IPS-18c (cell line): ENCODE data around the gene GLIS1.
"Not testable (repeated sequence)": the region's sequence is repeated elsewhere in the genome, so short reads cannot be mapped to it uniquely, and the experiment has no call there.

ENCODE experiments used
- H3K4me3 ChIP-seq: 2 replicates; pipeline ENCODE4 v1.7.0; 2013; ENCODE audit warnings: low read depth, mild to moderate bottlenecking, low read length, moderate library complexity; ENCODE audit not compliant: insufficient read depth
- H3K9me3 ChIP-seq: one replicate; pipeline ENCODE4 v1.6.1; 2013; ENCODE audit warnings: mild to moderate bottlenecking, low read length, moderate library complexity; ENCODE audit not compliant: control insufficient read depth, insufficient read depth

Gene GLIS1

GRCh38 chr1:53656747-53657530 lies 82.0 kb downstream of the GLIS1 start:
- H3K9me3 ChIP-seq, result no peaks in the 10 kb centered on the region
- no peak overlapping the region for H3K4me3 ChIP-seq

GRCh38 chr1:53655931-53656746 lies 82.8 kb downstream of the GLIS1 start:
- no peaks in the 10 kb centered on the region for H3K9me3 ChIP-seq

DNA sequence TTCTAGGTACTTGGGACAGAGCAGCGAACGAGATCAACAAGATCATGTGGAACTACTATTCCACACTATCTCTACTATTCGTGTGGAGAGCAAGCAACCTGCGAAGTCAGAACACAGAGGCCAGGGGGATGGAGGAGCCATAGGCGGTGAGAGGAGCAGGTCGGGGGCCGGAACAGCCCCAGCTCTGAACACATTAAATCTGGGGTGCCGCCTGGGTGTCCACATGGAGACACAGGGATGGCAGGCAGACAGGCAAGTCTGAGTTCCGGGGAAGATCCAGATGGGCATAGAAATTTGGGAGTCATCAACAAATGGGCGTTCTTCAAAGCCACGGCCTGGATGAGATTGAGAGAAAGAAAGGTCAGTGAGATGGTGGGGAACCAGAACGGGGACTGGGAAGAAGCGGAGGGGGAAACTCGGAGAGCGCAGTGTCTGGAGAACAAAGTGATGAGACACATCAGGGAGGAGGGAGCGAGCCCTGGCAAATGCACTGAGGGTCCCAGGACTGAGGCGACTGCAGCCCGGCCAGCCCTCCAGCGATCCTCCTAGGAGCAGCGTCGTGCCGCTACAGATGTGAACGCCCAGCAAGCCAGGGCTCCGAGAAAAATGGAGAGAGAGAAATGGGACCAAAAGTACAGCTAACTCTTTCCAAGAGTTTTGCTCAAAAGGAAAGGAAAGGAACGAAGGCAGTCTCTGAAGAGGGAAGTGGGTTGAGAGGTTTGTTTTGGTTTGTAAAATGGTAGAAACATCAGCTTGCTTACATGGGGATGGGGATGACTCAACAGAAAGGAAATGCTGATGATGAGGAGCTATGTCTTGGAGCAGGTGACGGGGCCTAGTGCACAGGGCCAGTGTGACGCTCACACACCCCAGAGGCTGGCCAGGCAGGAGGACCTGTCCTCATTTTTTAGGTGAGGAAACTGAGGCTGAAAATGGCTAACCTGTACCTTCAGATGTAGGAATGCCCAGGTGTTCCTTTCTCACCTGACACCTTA lies 84.5 kb downstream of the GLIS1 start:
- H3K9me3 ChIP-seq, result no peaks in the 10 kb centered on the region
- no peak overlapping the region for H3K4me3 ChIP-seq

More at GRCh38 chr1:53655931-53656746, 82.8 kb downstream of the GLIS1 start:
- no peak overlapping the region for H3K4me3 ChIP-seq

DNA sequence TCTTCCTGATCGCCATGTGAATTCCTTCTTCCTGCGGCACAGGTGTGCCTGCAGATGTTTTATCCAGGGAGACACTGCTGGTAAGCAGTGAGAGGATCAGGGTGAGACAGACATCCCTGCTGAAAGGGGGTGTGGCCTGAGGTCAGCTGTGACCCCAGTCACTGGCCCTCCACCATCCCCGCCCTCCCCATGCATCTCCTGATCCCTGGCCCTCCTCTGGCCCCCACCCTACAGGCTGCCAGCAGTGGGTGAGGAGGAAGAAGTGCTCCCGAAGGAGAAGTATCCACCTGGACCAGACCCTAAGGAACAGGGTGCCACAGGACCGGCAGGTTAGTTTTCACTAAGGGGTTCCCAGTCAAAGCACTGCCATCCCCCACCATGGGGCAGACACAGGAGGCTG lies 85.3 kb downstream of the GLIS1 start:
- Histone ChIP-seq H3K9me3 (no peaks in the 10 kb centered on the region), H3K4me3 (no peak overlapping the region)

- Histone ChIP-seq H3K9me3 (no peaks in the 10 kb centered on the region), H3K4me3 (no peak overlapping the region)
Measured at GRCh38 chr1:53653200-53653575, 85.8 kb downstream of the GLIS1 start.

DNA sequence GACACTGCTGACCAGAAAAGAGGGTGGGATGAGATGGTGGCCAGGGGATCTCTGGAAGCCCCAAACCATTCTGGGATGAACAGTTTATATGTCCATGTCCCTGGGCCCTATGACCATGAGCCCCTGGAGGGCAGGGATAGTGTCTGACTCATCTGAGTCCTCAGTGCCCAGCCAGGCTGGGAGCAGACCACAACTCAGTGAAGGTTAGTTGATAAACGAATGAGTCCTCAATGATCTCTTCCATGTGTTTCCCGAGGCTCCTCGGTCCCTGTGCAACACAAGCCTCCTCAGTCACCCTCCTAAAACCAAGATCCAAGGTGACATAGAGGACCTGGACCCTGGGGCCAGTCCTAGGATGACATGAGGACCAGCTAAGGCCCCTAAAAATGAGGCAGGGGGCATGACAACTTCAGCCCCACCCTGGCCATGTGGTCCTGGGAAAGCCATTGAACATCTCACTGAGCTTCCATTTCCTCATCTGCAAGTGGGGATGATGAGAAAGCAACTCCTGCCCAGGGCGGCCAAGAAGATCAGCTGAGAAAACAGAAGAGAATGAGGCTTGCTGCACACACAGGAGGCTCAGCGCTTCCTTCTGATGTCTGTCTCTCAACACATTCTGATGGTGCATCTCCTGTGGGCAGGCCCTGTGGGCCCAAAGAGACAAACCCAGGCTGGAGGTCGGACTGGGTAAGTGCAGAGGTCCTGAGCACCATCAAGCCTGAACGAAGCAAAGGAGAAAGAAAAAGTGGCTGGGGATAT lies 86.3 kb downstream of the GLIS1 start:
- no peaks in the 10 kb centered on the region for H3K9me3 ChIP-seq
- no peak overlapping the region for H3K4me3 ChIP-seq

GRCh38 chr1:53651356-53651755 lies 87.6 kb downstream of the GLIS1 start:
- no peaks in the 10 kb centered on the region for H3K9me3 ChIP-seq
- H3K4me3 ChIP-seq, result no peak overlapping the region

- no peak overlapping the region for H3K4me3 ChIP-seq
Measured at GRCh38 chr1:53648516-53648915, 90.4 kb downstream of the GLIS1 start.

DNA sequence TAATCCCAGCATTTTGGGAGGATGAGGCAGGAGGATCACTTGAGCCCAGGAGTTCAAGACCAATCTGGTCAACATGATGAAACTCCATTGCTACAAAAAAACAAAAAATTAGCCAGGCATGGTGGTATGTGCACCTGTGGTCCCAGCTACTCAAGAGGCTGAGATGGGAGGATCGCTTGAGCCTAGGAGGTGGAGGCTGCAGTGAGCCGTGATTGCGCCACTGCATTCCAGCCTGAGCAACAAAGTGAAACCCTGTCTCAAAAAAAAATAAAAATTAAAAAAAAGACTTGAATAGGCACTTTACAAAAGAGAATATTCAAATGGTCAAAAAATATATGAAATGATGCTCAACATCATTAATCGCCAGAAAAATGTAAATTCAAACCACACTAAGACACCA lies 91.0 kb downstream of the GLIS1 start:
- not testable (repeated sequence) for H3K9me3 ChIP-seq

More at GRCh38 chr1:53648516-53648915, 90.4 kb downstream of the GLIS1 start:
- no peaks in the 10 kb centered on the region for H3K9me3 ChIP-seq

DNA sequence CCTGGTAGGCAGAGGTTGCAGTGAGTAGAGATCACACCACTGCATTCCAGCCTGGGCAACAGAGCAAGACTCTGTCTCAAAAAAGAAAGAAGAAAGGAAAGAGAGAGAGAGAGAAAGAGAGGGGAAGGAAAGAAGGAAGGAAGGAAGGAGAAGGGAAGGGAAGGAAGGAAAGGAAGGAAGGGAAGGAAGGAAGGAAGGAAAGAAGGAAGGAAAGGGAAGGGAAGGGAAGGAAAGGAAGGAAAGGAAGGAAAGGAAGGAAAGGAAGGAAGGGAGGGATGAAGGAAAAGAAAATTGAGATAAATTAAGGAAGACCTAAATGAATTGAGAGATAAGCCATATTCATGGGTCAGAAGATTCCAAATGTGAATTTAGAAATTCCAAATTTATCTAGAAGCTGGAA lies 92.2 kb downstream of the GLIS1 start:
- Histone ChIP-seq H3K4me3 (no peak overlapping the region), H3K9me3 (no peaks in the 10 kb centered on the region)

More for the DNA sequence above, 91.0 kb downstream of the GLIS1 start:
- not testable (repeated sequence) for H3K4me3 ChIP-seq

GRCh38 chr1:53645690-53646078 lies 93.3 kb downstream of the GLIS1 start:
- H3K9me3 ChIP-seq, result no peaks in the 10 kb centered on the region

DNA sequence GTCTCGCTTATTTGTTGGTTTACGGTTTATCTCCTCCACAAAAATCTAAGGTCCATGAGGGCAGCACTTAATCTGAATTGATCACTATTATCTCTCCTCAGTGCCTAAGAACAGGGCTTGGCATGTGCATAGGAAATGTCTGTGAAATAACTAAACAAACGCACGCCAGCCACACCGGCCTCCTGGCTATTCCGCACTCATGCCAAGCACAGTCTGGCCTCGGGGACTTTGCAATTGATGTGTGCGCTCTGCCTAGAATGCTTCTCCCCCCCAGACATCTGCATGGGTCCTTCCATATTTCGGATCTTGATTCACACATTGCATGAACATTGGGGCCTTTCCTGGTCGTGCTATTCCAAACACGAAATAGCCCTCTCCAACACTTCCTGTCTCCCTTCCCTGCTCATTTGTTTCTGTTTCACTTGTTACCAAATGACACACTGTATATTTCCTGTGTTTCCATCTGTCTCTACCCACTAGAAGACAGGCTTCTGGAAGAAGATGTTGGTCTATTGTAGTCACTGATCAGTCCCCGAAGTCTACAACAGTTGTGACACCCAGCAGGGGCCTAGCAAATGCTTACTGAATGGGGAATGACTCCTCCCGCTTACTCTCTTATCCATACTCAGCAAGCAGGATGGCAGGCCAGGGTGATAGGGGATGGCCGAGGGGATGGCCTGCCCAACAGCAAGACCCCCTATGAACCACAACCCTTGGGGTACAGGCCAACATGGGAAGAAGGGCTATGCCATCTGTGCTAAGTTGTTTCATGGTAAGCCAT lies 93.9 kb downstream of the GLIS1 start:
- no peaks in the 10 kb centered on the region for H3K9me3 ChIP-seq
- no peak overlapping the region for H3K4me3 ChIP-seq

More at GRCh38 chr1:53645690-53646078, 93.3 kb downstream of the GLIS1 start:
- no peak overlapping the region for H3K4me3 ChIP-seq

- H3K9me3 ChIP-seq, result no peaks in the 10 kb centered on the region
- no peak overlapping the region for H3K4me3 ChIP-seq
Measured at GRCh38 chr1:53644496-53644895, 94.5 kb downstream of the GLIS1 start.

DNA sequence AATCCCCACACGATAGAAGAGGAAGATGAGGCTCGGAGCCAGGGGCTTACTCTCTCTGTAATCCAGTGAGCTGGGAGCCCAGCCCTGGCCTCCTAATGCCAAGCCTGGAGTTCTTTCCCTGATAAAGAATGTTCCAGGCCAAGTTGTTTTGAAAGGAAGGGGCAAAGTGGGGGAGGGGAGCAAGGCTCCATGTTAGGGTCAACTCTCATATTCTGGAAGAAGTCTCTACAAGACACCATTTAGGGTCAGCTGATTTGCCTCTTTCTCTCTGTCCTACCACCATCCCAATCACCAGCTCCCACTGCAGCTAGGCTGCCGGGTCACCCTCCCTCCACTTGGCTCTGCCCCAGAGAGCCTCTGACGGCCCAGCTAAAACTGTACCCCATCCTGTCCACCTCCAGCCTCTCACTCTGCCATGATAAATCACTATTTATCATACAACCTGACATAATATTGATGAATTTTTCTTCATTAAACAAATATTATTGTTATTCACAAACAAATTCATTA lies 95.0 kb downstream of the GLIS1 start:
- no peak overlapping the region for H3K4me3 ChIP-seq
- no peaks in the 10 kb centered on the region for H3K9me3 ChIP-seq

GRCh38 chr1:53643041-53643880 lies 95.7 kb downstream of the GLIS1 start:
- Histone ChIP-seq H3K4me3 (no peak overlapping the region), H3K9me3 (no peaks in the 10 kb centered on the region)
